HG03521 (cell line): Measurements from ENCODE around the gene CEACAM5.
"Not testable (repeated sequence)": the region's sequence is repeated elsewhere in the genome, so short reads cannot be mapped to it uniquely, and the experiment has no call there.

Source experiments
- ATAC-seq: cut with Tn5 transposase; IDR thresholded peaks from one replicate; pipeline ENCODE4 v1.9.1; 2021; ENCODE audit warnings: mild to moderate bottlenecking, moderate library complexity; ENCODE audit not compliant: unreplicated experiment

The CEACAM5 gene

DNA sequence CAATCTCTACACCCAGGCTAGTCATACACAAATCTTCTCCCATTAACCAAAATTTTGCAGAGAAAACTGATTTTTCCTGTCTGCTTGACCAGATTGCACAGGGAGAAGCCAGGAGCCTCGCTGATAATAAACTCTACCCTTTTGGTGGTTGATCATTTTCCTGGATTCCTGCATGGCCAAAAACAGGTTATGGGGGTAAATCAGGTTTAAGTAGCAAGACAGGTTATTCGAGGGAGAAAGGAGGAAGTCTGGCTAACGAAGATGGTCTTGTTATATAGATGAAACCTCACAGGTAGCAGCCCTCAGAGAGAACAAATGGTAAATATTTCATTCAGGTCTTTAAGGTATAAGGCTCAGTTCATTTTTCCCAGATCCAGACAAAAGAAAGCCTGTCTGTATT is 30.9 kb downstream of the CEACAM5 start:
- ATAC-seq = no peak

DNA sequence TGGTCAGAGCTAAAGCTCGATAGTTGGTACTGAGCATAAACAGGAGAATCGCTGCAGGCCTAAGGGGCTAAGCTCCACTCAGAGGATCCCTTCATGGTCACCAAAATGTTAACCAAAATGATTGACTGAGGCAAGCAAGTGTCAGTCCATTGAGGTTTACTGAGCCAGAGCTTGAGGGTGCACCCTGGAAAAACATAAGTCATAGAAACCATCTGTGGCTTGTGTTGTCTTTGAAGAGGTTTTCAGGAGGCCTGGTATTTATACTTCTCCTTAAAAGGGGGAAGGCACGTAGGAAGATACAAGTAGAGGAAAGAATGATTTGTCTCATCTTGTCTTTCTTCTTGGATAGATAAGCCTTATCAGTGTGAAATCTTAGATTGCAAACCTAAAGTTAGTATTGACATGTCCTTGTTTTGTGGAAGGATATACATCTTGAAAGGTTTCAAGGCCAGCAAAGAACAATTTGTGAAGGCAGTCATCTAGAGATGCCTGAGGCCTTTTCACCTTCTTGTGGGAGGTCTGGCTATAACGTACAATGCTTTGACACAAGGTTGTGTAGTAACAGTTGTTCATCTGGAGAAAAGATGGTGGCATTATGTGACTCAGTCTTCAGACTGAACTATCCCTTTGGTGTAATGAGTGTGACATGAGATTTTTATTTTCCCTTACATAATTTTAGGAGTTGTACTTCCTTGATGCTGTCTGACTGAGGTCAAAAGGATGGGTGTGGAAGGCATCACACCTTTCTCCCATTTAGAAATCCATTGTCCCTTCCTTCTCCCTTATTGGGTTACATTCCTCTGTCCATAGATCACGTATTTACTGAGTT is 32.2 kb downstream of the CEACAM5 start:
- ATAC-seq = no peak

DNA sequence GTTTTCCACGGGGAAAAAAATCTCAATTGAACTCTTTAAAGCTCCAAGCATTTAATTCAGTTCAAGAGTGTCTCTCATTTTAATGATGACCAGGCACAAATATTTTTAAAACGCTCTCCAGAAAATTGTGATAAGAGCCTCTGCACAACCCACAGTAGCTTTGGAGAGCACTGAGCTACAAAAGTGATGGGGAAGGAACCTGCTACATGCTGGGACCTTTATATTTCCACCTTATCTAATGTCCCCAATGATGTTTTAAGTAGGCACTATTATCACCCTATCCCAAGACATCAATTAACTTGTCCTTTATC is 32.8 kb downstream of the CEACAM5 start:
- no peak for ATAC-seq

DNA sequence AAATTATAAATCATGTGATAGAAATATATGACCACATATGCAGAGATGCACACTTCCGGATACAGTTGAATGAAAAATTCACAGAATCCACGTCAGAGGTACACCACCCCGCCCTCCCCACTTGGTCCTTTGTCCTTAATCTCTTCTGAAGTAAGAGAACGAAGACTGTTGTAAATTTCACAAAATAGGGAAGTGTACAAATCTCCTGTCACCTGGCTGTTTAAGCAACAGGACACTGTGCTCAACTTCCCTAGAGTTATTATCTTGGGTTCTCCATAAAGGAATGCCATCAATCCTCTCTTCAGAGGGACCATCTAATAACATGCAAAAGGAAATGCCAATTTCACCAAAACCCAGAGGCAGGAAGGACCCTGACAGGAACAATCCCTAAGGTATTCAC is 36.4 kb downstream of the CEACAM5 start:
- ATAC-seq = no peak

DNA sequence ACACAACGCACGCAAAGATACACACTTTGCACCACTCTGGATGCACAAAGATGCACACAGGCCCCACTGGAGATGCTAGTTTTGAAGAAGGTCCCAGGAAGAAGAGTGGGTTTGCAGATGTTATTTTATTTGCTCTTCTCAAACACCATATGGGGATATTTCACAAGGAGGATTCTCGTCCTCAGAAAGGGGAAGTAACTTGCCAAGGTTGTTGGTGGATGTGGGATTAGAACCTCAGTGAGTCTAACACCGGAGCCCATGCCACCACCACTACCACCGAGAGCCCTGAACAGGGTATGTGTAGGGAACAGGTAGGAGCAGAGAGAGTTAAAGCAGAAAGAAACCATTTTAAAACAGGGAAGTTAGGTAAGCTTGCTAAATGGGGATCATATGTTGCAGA is 37.3 kb downstream of the CEACAM5 start:
- ATAC-seq = no peak

DNA sequence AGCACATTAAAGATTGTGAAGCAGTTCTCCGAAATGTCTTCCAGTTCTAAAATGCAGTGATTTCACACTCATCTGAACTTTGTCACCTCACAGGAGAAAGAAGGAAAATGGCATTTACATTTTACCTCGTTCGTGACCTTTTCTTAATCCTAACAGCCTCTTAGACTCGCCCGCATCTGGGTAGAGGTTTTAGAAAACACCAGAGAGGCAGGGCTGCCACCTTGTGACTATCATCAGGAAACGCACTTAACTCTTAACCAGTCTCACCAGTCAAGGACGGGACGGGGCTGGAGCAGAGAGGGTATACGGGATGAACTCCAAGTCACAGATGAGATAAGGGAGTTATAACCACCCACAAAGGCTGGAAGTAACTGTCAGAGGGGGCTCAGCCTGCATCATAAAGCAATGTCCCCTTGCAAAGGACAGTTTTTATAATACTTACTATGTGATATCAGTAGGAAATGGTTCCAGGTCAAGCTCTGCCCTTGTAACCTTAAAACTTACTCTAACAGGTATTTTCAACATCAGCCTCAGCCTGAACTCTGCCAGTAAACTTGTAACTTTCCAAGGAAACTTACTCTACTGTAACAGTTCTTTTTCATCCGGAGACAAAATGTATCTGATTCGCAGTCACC is 38.3 kb downstream of the CEACAM5 start:
- no peak for ATAC-seq

DNA sequence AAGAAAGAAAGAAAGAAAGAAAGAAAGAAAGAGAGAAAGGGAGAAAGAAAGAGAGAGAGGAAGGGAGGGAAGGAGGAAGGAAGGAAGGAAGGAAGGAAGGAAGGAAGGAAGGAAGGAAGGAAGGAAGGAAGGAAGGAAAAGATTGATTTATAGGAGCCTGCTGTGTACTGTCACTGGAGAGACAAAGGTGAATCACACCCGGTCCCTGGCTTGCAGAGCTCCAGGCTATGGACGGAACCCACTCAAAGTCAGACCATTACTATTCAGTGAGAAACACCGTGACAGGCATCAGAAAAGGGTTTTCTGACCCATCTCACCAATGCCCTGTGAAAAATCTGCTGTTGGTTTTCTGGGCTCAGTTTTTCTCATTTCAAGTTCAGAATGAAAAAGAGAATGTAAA is 39.6 kb downstream of the CEACAM5 start:
- ATAC-seq = no peak

DNA sequence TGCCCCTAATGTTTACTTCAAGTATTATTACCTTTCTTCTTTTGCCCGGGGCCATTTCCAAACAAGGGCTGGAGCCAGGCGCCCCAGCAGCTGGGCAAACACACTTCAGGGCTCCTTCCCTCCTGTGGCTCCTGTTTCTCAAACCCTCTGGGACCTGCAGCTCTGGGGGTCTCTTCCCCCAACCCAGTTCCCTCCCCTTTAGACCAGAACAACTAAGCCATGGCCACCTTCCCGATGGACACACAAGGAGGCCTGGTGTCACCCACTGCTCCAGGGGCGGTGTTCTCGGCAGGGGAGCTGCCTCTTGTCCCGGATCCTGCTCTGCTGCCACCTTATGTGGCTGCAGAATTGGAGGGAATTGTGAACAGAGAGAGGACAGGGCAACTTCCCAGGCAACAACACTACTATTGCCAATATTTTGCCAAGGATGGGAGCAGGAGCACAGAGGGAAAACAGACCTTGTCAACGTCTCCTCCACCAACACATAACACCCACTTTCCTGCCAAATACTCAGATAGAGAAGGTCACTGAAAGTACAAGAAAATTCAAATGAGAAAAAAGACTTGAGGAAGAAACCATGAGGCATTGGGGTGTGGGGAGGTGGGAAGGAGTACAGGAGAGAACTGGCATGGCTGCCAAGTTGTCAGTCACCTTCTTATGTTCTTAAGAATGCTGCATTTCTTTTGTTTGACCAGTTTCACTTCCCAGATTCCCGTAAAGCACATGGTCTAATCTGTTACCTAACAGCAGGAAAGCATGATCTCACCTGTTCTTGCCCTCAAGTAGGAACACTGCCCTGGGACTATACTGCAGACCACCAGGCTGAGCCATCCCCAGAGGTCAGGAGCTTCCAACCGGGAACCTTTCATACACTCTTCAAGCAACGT is 42.1 kb downstream of the CEACAM5 start:
- ATAC-seq = not testable (repeated sequence)

DNA sequence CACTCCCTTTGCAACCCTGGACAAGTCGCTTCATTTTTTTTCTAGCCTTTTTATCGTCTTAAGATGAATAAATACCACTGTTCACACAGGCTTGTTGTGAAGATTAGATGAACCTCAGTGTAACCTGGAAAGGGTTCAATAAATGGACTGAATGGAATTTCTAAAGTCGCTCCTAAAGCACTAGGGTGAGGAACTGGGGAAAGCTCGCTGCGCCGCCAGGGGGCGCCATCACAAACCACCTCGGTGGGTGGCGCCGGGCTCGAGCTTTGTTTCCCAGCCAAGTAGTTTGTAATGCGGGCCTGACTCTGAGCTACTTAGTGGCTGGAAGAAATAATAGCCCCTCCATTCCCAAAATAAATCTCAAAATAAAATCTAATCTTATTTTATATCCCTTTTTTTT is 44.7 kb downstream of the CEACAM5 start:
- no peak for ATAC-seq

DNA sequence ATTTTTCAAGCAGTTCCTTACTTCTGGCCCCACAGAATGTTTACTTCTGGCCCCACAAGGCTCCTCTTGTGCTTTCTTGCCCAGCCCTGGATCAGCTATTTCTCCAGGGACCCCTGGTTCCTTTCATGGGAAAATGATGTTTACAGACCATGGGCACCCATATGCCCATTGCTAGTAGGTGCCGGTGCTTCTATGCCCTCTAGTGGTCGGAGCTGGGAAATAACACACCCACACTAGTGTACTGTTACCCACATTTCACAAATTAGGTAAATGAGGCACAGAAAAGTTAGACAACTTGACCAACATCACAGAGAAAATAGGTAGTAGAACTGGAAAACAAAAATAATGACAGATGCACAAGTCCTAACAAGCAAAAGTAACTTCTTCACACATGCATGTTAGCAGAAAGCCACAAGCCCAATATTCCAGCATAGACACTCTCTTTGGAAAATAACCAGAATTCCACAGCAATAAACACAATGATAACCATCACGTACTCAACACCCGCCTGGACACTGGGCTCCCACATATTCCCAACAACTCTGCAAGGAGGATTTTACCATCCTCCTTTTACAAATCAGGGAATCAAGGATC is 45.6 kb downstream of the CEACAM5 start:
- no peak for ATAC-seq

DNA sequence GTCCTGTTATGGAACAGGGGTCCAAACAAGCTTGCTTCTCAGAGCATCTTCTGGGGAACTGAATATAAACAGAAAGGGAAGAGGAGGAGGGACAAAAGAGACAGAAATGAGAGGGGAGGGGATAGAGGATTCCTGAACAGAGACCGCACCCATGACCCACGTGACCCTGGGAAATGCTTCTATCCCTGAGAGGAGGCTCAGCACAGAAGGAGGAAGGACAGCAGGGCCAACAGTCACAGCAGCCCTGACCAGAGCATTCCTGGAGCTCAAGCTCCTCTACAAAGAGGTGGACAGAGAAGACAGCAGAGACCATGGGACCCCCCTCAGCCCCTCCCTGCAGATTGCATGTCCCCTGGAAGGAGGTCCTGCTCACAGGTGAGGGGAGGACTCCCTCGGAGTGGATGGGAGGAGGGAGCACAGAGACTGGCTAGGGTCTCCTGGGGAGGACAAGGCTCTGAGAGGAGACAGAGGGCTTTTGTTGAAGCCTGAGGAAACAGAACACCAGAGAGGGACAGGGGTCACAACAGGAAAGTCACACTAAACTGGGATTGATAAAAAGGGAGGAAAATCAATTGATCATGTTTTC is 47.0 kb downstream of the CEACAM5 start, which contains the start of gene CEACAM6:
CEACAM6 (plus strand) TSS at position 203 of the 586 bp plus-strand sequence; CDS start at position 312, 109 bp downstream.
- ATAC-seq = no peak

DNA sequence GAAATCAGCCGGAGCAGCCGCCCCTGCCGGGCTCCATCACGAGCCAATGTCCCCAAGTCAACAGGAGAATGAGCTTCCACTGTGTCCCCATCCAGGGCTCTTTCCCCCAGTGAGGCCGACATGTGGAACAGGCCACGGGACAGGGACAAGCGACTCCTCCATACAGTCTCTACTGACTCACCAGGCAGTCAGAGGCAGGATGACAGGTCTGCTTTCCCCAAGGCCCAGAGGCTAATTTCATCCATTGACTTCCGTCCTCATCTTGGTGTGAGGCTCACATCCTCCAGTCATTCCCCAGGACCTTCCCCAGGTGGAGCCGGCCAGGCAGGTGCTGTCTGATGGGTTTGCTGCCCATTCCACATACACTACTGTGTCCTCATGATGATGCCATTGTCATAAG is 50.4 kb downstream of the CEACAM5 start:
- no peak for ATAC-seq

DNA sequence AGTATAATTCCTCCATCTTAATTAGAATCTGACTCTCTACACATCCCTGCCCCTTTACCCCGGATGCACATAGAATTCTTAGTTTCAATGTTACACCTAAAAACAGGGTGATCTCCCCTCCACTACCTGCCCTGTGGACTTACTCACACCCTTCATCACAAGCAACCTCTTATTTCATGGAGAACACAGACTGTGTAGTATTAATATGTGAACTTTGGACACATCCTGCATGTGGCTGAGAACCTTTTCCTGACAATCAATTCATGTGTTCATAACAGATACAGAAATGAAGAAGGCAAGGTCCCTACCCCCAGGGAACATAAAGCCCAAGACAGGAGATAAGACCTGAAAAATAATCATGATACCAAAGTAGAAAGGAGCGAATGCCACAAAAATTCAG is 58.7 kb downstream of the CEACAM5 start:
- no peak for ATAC-seq

DNA sequence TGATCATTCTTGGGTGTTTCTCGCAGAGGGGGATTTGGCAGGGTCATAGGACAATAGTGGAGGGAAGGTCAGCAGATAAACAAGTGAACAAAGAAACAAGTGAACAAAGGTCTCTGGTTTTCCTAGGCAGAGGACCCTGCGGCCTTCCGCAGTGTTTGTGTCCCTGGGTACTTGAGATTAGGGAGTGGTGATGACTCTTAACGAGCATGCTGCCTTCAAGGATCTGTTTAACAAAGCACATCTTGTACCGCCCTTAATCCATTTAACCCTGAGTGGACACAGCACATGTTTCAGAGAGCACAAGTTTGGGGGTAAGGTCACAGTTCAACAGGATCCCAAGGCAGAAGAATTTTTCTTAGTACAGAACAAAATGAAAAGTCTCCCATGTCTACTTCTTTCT is 59.7 kb downstream of the CEACAM5 start:
- ATAC-seq = not testable (repeated sequence)

DNA sequence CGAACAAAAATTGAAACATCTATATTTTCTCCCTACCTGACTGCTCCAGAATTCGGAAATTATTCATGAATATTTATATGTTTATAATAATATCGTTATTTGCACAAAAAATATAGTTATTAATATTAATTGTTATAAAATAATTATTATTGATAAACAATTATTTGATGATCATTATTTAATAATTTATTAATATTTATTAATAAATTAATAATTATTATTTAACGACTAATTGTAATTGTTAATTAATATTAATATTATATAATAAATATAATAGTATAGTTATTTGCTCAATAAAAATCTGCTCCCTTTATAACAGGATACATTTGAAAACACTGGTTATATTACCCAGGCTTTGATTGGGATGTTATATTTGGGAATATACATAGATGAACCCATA is 61.2 kb downstream of the CEACAM5 start:
- no peak for ATAC-seq

DNA sequence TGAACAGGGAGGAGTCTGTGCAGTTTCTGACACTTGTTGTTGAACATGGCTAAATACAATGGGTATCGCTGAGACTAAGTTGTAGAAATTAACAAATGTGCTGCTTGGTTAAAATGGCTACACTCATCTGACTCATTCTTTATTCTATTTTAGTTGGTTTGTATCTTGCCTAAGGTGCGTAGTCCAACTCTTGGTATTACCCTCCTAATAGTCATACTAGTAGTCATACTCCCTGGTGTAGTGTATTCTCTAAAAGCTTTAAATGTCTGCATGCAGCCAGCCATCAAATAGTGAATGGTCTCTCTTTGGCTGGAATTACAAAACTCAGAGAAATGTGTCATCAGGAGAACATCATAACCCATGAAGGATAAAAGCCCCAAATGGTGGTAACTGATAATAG is 63.0 kb downstream of the CEACAM5 start:
- ATAC-seq = no peak

DNA sequence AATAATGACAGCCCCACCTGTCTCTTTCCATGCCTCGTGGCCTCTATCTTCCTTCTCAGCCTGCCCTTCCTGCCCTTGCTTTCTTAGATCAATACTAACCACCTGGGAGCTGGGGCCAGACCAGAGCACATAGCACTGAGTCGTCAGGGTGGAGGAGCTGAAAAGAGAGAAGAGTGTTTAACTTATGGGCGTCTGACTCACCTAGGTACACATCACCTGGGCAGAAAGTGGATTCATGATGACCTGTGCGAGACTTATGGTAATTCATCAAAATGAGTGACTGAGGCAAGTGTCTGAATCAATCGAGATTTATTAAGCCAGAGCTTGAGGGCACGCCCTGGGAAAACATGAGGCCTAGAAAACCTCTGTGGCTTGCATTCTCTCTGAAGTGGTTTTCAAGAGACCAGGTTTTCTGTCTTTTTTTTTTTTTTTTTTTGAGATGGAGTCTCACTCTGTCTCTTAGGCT is 66.1 kb downstream of the CEACAM5 start:
- no peak for ATAC-seq

DNA sequence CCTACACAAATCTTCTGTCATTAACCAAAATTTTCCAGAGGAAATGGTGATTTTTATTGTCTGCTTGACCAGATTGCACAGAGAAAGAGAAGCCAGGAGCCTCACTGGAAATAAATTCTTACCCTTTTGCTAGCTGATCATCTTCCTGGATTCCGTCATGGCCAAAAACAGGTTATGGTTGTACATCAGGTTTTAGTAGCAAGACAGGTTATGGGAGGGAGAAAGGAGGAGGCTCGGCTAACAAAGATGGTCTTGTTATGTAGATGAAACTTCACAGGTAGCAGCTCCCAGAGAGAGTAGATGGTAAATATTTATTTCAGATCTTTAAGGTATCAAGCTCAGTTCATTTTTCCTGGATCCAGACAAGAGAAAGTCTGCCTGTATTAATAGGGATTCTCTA is 68.3 kb downstream of the CEACAM5 start:
- no peak for ATAC-seq
